ENCODE results near the gene CFAP100. TPM values are rescaled to one million over a fixed set of nuclear protein-coding genes. Genes with fewer than 3 reads are reported as not detected.

The CFAP100 gene
- total RNA-seq, 2 donors from 2014 or later, result not detected

DNA sequence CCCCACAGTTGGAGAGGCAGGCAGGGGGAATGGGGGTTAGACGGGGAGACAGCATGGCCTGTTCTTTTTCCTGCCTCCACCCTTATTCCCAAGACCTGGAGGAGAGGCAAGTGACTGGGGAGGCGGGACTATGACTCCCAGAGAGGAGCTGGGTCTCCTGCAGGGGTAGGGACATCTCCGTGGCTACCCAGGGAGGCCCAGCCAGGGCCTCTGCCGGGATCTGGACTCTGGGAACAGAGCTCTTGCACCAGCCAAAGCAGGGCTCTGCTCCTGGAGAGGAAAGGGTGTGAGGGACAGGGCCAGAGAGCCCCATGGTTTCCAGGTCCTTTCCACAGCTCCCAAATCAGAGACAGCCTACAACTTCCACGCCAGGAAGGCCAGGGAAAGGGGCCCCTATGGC, 22.8 kb downstream of the CFAP100 start:
- H3K27ac ChIP-seq, result no peak overlapping the region
- no peak for DNase-seq (ENCODE audit: low spot score)

DNA sequence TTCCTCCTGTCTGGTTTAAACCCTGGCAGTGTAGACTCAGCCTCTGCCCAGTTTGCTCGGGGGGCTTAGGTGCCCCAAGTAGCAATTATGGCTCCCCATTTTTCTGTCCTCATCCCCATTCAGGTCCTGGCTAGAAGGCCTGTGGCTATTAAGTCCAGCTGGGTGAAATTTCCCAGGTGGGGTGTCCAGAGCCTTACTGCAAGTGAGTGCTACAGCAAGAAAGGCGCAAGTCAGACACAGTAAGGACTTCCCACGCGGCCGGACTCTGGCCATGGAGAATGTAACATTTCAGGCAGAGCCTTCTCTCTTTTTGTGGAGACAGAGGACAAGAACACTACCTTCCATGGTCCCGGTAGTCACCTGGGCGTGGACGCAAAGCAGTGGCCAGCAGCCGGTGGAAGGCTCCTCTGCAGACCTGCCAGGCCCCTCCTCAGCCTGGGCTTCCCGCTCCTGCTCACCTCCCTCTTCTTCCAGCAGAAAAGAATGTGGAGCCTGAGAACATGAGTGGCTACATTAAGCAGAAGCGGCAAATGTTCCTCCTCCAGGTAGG, 23.3 kb downstream of the CFAP100 start:
- Histone ChIP-seq H3K4me1 (no peaks in the 10 kb centered on the region), H3K9me3 (no peaks in the 10 kb centered on the region), H3K27ac (no peak overlapping the region), H3K4me3 (no peak overlapping the region), H3K27me3 (peaks cover 0 to 8% of the 10 kb centered on the region in 2 donors), H3K36me3 (no peaks in the 10 kb centered on the region)
- TF ChIP-seq, protein P1, sequence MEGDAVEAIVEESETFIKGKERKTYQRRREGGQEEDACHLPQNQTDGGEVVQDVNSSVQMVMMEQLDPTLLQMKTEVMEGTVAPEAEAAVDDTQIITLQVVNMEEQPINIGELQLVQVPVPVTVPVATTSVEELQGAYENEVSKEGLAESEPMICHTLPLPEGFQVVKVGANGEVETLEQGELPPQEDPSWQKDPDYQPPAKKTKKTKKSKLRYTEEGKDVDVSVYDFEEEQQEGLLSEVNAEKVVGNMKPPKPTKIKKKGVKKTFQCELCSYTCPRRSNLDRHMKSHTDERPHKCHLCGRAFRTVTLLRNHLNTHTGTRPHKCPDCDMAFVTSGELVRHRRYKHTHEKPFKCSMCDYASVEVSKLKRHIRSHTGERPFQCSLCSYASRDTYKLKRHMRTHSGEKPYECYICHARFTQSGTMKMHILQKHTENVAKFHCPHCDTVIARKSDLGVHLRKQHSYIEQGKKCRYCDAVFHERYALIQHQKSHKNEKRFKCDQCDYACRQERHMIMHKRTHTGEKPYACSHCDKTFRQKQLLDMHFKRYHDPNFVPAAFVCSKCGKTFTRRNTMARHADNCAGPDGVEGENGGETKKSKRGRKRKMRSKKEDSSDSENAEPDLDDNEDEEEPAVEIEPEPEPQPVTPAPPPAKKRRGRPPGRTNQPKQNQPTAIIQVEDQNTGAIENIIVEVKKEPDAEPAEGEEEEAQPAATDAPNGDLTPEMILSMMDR (IDR thresholded peaks at IDR 0.05), result no peak
- DNase-seq (ENCODE audit: low spot score), result no peak

More for the DNA sequence above, 22.8 kb downstream of the CFAP100 start:
- Histone ChIP-seq H3K4me1 (no peaks in the 10 kb centered on the region), H3K9me3 (no peaks in the 10 kb centered on the region), H3K27me3 (peaks cover 0 to 8% of the 10 kb centered on the region in 2 donors), H3K36me3 (no peaks in the 10 kb centered on the region), H3K4me3 (no peak overlapping the region)
- TF ChIP-seq, protein P1 (IDR thresholded peaks at IDR 0.05), result no peak

DNA sequence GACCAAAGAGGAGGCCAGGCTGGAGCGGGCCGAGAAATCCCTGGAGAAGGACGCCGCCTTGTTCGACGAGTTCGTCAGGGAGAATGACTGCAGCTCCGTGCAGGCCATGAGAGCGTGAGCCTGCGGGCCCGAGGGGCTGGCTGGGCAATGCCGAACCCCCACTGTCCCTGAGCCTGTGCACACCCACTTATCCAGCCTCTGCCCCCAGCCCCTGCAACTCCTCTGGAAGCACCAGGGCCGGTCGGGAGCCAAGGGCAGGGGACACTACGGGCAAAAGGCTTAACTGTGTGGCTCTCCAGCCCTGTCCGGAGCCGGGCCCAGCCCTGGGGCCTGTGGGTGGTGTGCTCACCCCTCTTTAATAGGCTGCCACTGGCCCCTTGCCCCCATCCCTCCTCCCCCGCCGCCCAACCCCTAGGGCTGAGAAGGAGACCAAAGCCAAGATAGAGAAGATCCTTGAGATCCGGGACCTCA, 24.0 kb downstream of the CFAP100 start:
- H3K27me3 ChIP-seq, result peaks cover 0 to 8% of the 10 kb centered on the region in 2 donors
- H3K4me3 ChIP-seq, result no peak overlapping the region
- no peaks in the 10 kb centered on the region for H3K9me3 ChIP-seq
- TF ChIP-seq, protein P1 (IDR thresholded peaks at IDR 0.05), result no peak
- H3K36me3 ChIP-seq, result no peaks in the 10 kb centered on the region
- DNase-seq (ENCODE audit: low spot score), result no peak
- H3K4me1 ChIP-seq, result no peaks in the 10 kb centered on the region
- no peak overlapping the region for H3K27ac ChIP-seq

DNA sequence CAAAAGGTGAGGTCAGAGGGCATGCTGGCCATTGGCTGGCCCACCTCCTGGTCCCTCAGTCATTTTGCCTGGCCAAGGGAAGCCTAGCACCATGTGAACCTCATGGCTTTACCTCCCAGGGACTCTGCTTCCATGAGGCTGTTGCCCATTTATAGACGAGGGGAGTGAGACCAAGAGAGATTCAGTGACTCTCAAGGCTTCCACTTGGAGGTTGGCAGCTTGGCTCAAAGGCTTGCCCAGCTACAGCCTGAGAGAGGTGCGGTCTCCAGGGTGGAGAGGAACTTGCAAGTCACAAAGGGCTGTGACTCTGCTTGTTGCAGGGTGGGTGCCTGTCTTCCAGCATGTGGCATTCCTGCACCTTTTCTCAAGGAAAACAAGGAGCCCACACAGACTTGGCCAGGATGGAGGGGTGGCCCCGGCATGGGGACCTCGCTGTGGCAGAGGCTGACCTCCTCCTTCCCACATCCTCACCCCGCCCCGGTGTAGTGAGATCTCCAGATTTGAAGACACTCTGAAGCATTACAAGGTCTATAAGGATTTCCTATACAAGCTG, 24.5 kb downstream of the CFAP100 start:
- H3K27ac ChIP-seq, result no peak overlapping the region
- DNase-seq (ENCODE audit: low spot score), result no peak
- peaks cover 0 to 8% of the 10 kb centered on the region in 2 donors for H3K27me3 ChIP-seq
- H3K4me3 ChIP-seq, result no peak overlapping the region
- no peaks in the 10 kb centered on the region for H3K36me3 ChIP-seq
- H3K4me1 ChIP-seq, result no peaks in the 10 kb centered on the region
- TF ChIP-seq, protein P1 (IDR thresholded peaks at IDR 0.05), result no peak
- H3K9me3 ChIP-seq, result no peaks in the 10 kb centered on the region

DNA sequence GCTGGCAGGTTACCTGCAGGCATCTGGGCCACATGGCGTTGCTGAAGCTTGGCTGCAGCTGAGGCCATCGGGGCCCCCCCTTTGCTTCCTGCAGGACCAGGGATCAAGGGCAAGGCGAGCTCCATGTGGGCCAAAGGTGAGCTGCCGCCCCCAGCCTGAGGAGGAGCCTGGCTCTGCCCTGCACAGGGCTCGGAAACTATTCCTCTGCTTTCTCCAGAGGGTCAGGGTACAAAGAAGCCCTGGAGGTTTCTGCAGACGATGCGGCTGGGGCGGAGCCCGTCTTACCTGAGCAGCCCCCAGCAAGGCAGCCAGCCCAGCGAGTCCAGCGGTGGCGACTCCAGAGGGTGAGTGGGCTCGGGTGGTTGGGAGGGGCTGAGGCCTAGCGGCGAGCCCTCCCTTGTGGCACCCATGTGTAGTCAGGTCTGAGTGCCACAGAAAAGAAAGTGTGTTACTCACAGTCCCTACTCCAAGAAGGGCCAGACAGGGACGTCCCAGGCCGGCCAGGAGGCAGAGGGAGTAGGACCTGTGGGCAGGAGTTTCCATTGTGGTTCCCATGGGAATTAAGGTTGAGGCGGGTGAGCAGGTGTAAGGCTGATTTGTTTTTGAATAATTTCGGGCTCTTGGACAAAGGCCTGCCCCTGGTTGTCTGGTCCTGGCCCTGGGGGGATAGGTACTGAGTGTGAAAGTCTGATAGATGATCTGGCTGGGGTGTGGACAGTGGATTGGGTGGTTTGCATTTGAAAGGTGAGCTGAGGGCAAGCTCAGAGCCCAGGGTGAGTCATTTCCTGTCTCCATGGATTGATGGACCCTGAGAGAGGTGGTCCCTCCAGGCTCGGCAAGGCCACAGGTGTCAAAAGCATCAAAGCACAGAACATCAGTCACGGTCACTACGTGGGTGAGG, 25.4 kb downstream of the CFAP100 start:
- Histone ChIP-seq H3K4me3 (no peak overlapping the region), H3K36me3 (no peaks in the 10 kb centered on the region), H3K27ac (no peak overlapping the region), H3K9me3 (no peaks in the 10 kb centered on the region), H3K4me1 (no peaks in the 10 kb centered on the region), H3K27me3 (peaks cover 0 to 8% of the 10 kb centered on the region in 2 donors)
- no peak for DNase-seq (ENCODE audit: low spot score)
- TF ChIP-seq, protein P1 (IDR thresholded peaks at IDR 0.05), result no peak
